Activated B cell treated with CpG ODN at 0.5 μM for 24 hours (primary cell): ENCODE data around the gene PBOV1. TPM values are rescaled to one million over a fixed set of nuclear protein-coding genes. Genes with fewer than 3 reads are reported as not detected.

Source experiments
- ATAC-seq: fragments of 200-7000 bp; cut with Tn5 transposase; one replicate; pipeline ENCODE4 v1.10.0; 2021; ENCODE audit warnings: low read depth, mild to moderate bottlenecking, moderate library complexity
- CTCF ChIA-PET: fragments of 350-600 bp; sonication (Branson Sonifier 250); formaldehyde crosslinking; loops from one replicate; lab custom pipeline; 2021; ENCODE audit warnings: antibody characterized with exemption; lab: Charles Lee
- POLR2A ChIA-PET: fragments of 350-600 bp; sonication (Branson Sonifier 250); formaldehyde crosslinking; loops from one replicate; lab custom pipeline; 2021; ENCODE audit warnings: antibody characterized with exemption; lab: Charles Lee
- DNase-seq: peaks from one replicate; pipeline ENCODE4 v3.0.0; 2022
- H3K27ac Mint-ChIP-seq: one replicate; pipeline ENCODE4 v1.8.0; 2020; ENCODE audit warnings: mixed read lengths
- H3K27me3 Mint-ChIP-seq: one replicate; pipeline ENCODE4 v1.8.0; 2021; ENCODE audit warnings: mixed read lengths
- H3K36me3 Mint-ChIP-seq: one replicate; pipeline ENCODE4 v1.8.0; 2021; ENCODE audit warnings: low read depth, mixed read lengths
- H3K4me1 Mint-ChIP-seq: one replicate; pipeline ENCODE4 v1.8.0; 2021; ENCODE audit warnings: mixed read lengths
- H3K4me3 Mint-ChIP-seq: one replicate; pipeline ENCODE4 v1.8.0; 2020; ENCODE audit warnings: mild to moderate bottlenecking, mixed read lengths
- H3K9me3 Mint-ChIP-seq: one replicate; pipeline ENCODE4 v1.8.0; 2020; ENCODE audit warnings: mixed read lengths
- intact Hi-C: fragments of 100-400 bp; cut with micrococcal nuclease; formaldehyde crosslinking; loops from one replicate; pipeline ENCODE4 v1.15.1; 2024
- total RNA-seq: library from RNA; stranded (reverse); gene quantifications from 2 replicates; pipeline ENCODE4 v1.2.3, GENCODE V29; 2022
- TF ChIP-seq, protein P1 (sequence below): fragments of 200-600 bp; IDR thresholded peaks from one replicate; pipeline ENCODE4 v1.8.0; 2022; ENCODE audit warnings: antibody characterized with exemption, mild to moderate bottlenecking

Gene PBOV1
- total RNA-seq, 1 donor from 2014 or later: not detected

DNA sequence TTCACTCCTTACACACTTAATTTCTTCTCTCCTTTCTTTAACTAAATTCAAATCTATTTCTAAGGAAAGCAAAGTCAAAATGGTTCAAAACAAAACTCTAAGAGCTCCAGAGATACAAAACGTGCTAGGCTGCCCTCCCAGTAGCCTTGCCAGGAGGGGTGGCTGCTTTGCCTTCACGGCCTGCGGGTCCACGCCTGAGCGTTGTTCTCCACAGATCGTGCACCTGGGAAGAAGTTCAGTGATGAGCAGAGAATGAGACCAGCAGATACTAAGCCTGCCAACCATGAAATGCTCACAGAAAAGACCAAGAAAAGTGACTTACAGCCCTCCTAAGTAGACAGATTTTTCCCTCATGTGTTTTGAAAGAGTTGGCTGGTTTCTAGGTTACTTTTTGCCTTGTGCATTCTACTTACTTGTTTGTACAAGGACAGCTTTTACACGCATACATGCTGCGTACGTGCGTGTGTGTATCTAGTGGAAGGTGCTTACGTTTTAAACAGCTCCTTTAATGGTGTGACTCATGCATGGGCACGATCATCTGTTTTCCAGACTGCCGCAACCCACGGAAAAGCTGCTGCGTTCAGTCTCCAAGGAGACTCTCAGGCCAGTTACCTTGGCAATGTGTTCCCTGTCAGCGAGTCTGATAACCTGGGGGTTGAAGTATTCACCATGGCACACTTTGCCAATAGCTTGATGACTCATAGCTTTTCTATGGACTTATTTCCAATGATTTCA lies 32.4 kb upstream of the PBOV1 start:
- ATAC-seq (no peak), DNase-seq (no peak)
- Mint-ChIP-seq H3K9me3 (no peaks in the 10 kb centered on the region), H3K4me3 (no peak overlapping the region), H3K27me3 (no peaks in the 10 kb centered on the region), H3K4me1 (no peaks in the 10 kb centered on the region), H3K27ac (no peak overlapping the region), H3K36me3 (no peaks in the 10 kb centered on the region)
- intact Hi-C loops: no loop called here
- TF ChIP-seq, protein P1, sequence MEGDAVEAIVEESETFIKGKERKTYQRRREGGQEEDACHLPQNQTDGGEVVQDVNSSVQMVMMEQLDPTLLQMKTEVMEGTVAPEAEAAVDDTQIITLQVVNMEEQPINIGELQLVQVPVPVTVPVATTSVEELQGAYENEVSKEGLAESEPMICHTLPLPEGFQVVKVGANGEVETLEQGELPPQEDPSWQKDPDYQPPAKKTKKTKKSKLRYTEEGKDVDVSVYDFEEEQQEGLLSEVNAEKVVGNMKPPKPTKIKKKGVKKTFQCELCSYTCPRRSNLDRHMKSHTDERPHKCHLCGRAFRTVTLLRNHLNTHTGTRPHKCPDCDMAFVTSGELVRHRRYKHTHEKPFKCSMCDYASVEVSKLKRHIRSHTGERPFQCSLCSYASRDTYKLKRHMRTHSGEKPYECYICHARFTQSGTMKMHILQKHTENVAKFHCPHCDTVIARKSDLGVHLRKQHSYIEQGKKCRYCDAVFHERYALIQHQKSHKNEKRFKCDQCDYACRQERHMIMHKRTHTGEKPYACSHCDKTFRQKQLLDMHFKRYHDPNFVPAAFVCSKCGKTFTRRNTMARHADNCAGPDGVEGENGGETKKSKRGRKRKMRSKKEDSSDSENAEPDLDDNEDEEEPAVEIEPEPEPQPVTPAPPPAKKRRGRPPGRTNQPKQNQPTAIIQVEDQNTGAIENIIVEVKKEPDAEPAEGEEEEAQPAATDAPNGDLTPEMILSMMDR: no peak
- ChIA-PET CTCF (no interaction called here), POLR2A (no interaction called here)

DNA sequence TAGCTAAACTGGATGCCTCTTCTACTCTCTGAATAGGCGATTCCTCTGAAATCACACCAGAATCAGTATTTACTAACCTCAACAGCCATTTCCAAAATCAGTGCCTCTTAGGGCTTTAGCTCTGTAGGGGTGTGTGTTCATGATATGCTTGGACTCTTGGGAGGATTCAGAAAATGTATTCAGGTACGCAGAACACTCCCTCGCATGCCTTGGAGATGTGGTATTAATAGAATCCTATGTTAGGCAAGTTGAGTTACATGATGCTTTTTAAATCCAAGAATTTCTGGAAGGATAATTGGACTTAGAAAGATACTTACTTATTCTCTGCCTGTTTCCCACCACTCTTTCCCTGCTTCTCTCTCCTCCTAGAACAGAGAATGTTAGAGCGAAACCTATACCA lies 31.8 kb upstream of the PBOV1 start:
- intact Hi-C loops: no loop called here
- TF ChIP-seq, protein P1: no peak
- Mint-ChIP-seq H3K4me1 (no peaks in the 10 kb centered on the region), H3K9me3 (no peaks in the 10 kb centered on the region), H3K4me3 (no peak overlapping the region), H3K27me3 (no peaks in the 10 kb centered on the region), H3K36me3 (no peaks in the 10 kb centered on the region), H3K27ac (no peak overlapping the region)
- ATAC-seq (no peak), DNase-seq (no peak)
- CTCF ChIA-PET: interaction anchor here (1.1 kb wide), 1 partner anchor 10 kb away, joined by 3 read pairs; no protein-coding TSS in a partner anchor
- POLR2A ChIA-PET: no interaction called here

DNA sequence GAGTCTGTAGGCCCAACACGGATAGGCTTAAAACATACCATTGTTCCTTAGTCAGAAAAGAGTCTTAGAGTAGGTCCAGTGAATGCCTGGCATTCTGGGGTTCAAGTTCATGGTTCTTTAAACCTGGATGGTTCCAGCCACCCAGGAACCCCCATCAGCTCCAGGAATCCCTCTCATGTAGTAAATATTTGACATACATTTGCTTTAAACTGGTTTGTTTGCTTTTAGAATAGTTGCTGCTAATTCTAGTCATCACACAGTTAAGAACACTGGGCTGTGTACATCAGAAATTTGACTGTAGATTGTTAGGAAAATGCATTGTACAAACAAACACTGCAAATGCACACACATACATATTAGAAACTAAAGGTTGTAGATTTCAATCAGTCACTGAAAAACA lies 30.6 kb upstream of the PBOV1 start:
- intact Hi-C loops: no loop called here
- TF ChIP-seq, protein P1: no peak
- ChIA-PET CTCF (no interaction called here), POLR2A (no interaction called here)
- ATAC-seq (no peak), DNase-seq (no peak)
- Mint-ChIP-seq H3K36me3 (no peaks in the 10 kb centered on the region), H3K27ac (no peak overlapping the region), H3K4me1 (no peaks in the 10 kb centered on the region), H3K27me3 (no peaks in the 10 kb centered on the region), H3K9me3 (no peaks in the 10 kb centered on the region), H3K4me3 (no peak overlapping the region)

DNA sequence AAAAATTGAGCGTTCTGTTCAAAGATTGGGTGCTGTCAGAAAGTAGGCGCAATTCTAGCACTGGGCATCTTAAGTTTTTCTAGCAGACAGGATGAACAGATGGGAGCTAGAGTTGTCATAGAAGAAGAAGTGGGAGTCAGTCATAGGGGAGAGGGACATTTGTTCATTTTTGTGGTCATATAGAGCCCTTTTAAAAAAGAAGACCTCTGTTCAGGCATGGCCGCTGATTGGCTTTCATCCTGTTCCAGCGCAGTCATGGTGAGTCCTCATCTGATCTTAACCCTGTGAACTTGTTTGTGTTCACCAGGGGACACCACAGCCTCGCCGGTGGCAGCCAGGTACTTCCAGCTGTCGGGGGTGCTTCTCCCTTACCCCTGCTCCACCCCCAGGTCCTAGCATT lies 29.7 kb upstream of the PBOV1 start:
- Mint-ChIP-seq H3K4me1 (no peaks in the 10 kb centered on the region), H3K4me3 (no peak overlapping the region), H3K36me3 (no peaks in the 10 kb centered on the region), H3K9me3 (no peaks in the 10 kb centered on the region), H3K27me3 (no peaks in the 10 kb centered on the region), H3K27ac (no peak overlapping the region)
- ATAC-seq (no peak), DNase-seq (no peak)
- intact Hi-C loops: no loop called here
- TF ChIP-seq, protein P1: no peak
- POLR2A ChIA-PET: no interaction called here
- CTCF ChIA-PET: no interaction called here

DNA sequence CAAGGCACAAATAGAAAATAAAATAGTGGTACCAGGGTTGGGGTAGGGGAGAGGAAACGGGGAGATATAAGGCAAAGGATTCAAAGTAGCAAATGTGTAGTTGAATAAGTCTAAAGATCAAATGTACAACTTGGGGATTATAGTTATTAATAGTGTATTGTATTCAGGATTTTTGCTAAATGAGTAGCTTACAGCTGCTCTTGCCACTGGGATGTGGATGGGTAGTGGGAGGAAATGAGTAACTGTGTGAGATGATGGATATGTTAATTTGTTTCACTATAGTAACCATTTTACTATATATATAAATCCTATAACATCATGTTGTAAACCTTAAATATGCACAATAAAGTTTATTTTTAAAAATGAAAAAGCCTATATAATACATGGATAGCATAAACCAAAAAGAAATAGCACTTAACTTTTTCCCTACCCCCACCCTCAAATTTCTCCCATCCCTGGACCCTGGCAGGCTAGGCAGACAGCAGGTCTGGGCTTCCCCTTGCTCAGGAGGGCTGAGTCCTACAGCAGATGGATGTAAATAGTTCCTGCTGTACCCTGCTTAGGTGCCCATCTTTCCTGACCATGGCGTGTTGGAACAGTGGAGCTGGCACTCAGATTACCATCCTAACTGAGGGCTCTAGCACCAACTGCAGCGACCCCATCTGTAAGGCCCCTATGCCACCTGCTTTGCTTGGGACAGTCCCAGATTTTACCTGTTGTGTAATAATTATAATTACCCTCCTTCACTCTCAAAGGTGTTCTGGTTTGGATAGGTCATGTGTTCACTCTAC lies 28.6 kb upstream of the PBOV1 start:
- intact Hi-C loops: no loop called here
- H3K27ac Mint-ChIP-seq: no peak overlapping the region
- ATAC-seq (no peak), DNase-seq (no peak)
- TF ChIP-seq, protein P1: no peak
- H3K4me3 Mint-ChIP-seq: no peak overlapping the region
- H3K27me3 Mint-ChIP-seq: no peaks in the 10 kb centered on the region
- CTCF ChIA-PET: no interaction called here
- H3K4me1 Mint-ChIP-seq: no peaks in the 10 kb centered on the region
- POLR2A ChIA-PET: no interaction called here
- no peaks in the 10 kb centered on the region for H3K9me3 Mint-ChIP-seq
- no peaks in the 10 kb centered on the region for H3K36me3 Mint-ChIP-seq
